ENCODE results near the gene TFF3.

TFF3 gene

GRCh38 chr21:42338729-42339715, 23.8 kb upstream of the TFF3 start:
- Mint-ChIP-seq H3K36me3 (no peaks in the 10 kb centered on the region), H3K27me3 (peaks cover 41% of the 10 kb centered on the region), H3K27ac (peak overlapping the region; percentile 9), H3K9me3 (no peaks in the 10 kb centered on the region), H3K4me3 (no peak overlapping the region), H3K4me1 (peaks cover 11% of the 10 kb centered on the region)
- peak; percentile 35 for ATAC-seq

- Mint-ChIP-seq H3K36me3 (no peaks in the 10 kb centered on the region), H3K27me3 (peaks cover 41% of the 10 kb centered on the region), H3K4me3 (no peak overlapping the region), H3K9me3 (no peaks in the 10 kb centered on the region), H3K4me1 (peaks cover 11% of the 10 kb centered on the region), H3K27ac (peak overlapping the region; percentile 46)
- ATAC-seq, result peak; percentile 88
Measured at GRCh38 chr21:42337830-42338728, 22.9 kb upstream of the TFF3 start.

GRCh38 chr21:42337276-42337675, 22.1 kb upstream of the TFF3 start:
- Mint-ChIP-seq H3K4me1 (peaks cover 11% of the 10 kb centered on the region), H3K27ac (peak overlapping the region; percentile 46), H3K9me3 (no peaks in the 10 kb centered on the region), H3K36me3 (no peaks in the 10 kb centered on the region), H3K27me3 (peaks cover 46% of the 10 kb centered on the region), H3K4me3 (no peak overlapping the region)
- ATAC-seq, result no peak

- Mint-ChIP-seq H3K4me3 (no peak overlapping the region), H3K4me1 (peaks cover 11% of the 10 kb centered on the region), H3K27me3 (peaks cover 57% of the 10 kb centered on the region), H3K36me3 (peaks cover 9% of the 10 kb centered on the region), H3K27ac (no peak overlapping the region), H3K9me3 (peaks cover 7% of the 10 kb centered on the region)
- ATAC-seq, result no peak
Measured at GRCh38 chr21:42336054-42336453, 20.8 kb upstream of the TFF3 start.

GRCh38 chr21:42332557-42333317, 17.5 kb upstream of the TFF3 start:
- H3K27me3 Mint-ChIP-seq, result peaks cover 59% of the 10 kb centered on the region
- H3K36me3 Mint-ChIP-seq, result peaks cover 12% of the 10 kb centered on the region
- ATAC-seq, result no peak

GRCh38 chr21:42331660-42332059, 16.5 kb upstream of the TFF3 start:
- no peak for ATAC-seq
- Mint-ChIP-seq H3K27ac (no peak overlapping the region), H3K36me3 (peaks cover 12% of the 10 kb centered on the region), H3K4me3 (no peak overlapping the region), H3K4me1 (peaks cover 7% of the 10 kb centered on the region), H3K9me3 (peaks cover 12% of the 10 kb centered on the region), H3K27me3 (peaks cover 53% of the 10 kb centered on the region)

More at GRCh38 chr21:42332557-42333317, 17.5 kb upstream of the TFF3 start:
- Mint-ChIP-seq H3K4me3 (no peak overlapping the region), H3K4me1 (peaks cover 13% of the 10 kb centered on the region), H3K27ac (no peak overlapping the region), H3K9me3 (peaks cover 12% of the 10 kb centered on the region)

GRCh38 chr21:42330380-42331371, 15.5 kb upstream of the TFF3 start:
- Mint-ChIP-seq H3K4me3 (no peak overlapping the region), H3K36me3 (peaks cover 12% of the 10 kb centered on the region), H3K27me3 (peaks cover 57% of the 10 kb centered on the region), H3K27ac (peak overlapping the region; percentile 14), H3K4me1 (peaks cover 7% of the 10 kb centered on the region), H3K9me3 (peaks cover 14% of the 10 kb centered on the region)
- peak; percentile 79 for ATAC-seq

- Mint-ChIP-seq H3K4me3 (no peak overlapping the region), H3K9me3 (peaks cover 3% of the 10 kb centered on the region), H3K36me3 (no peaks in the 10 kb centered on the region), H3K27me3 (peaks cover 61% of the 10 kb centered on the region), H3K4me1 (peaks cover 4% of the 10 kb centered on the region), H3K27ac (no peak overlapping the region)
- ATAC-seq, result no peak
Measured at GRCh38 chr21:42324896-42325295, 9.7 kb upstream of the TFF3 start.

GRCh38 chr21:42321845-42322244, 6.6 kb upstream of the TFF3 start:
- Mint-ChIP-seq H3K27me3 (peaks cover 79% of the 10 kb centered on the region), H3K4me1 (peaks cover 13% of the 10 kb centered on the region), H3K27ac (peak overlapping the region; percentile 28)

GRCh38 chr21:42321231-42321630, 6.0 kb upstream of the TFF3 start:
- H3K27me3 Mint-ChIP-seq, result peaks cover 79% of the 10 kb centered on the region
- peak overlapping the region; percentile 28 for H3K27ac Mint-ChIP-seq
- no peaks in the 10 kb centered on the region for H3K36me3 Mint-ChIP-seq
- peaks cover 3% of the 10 kb centered on the region for H3K9me3 Mint-ChIP-seq
- H3K4me1 Mint-ChIP-seq, result peaks cover 13% of the 10 kb centered on the region
- no peak for ATAC-seq
- H3K4me3 Mint-ChIP-seq, result no peak overlapping the region

More at GRCh38 chr21:42321845-42322244, 6.6 kb upstream of the TFF3 start:
- Mint-ChIP-seq H3K36me3 (no peaks in the 10 kb centered on the region), H3K4me3 (no peak overlapping the region), H3K9me3 (peaks cover 3% of the 10 kb centered on the region)
- ATAC-seq, result no peak

GRCh38 chr21:42320791-42321190, 5.6 kb upstream of the TFF3 start:
- no peak for ATAC-seq
- Mint-ChIP-seq H3K9me3 (peaks cover 2% of the 10 kb centered on the region), H3K27me3 (peaks cover 75% of the 10 kb centered on the region), H3K27ac (peak overlapping the region; percentile 28), H3K36me3 (no peaks in the 10 kb centered on the region), H3K4me1 (peaks cover 13% of the 10 kb centered on the region), H3K4me3 (no peak overlapping the region)

- H3K27me3 Mint-ChIP-seq, result peaks cover 67% of the 10 kb centered on the region
- no peak overlapping the region for H3K4me3 Mint-ChIP-seq
- no peaks in the 10 kb centered on the region for H3K9me3 Mint-ChIP-seq
- ATAC-seq, result peak; percentile 25
- peak overlapping the region; percentile 25 for H3K27ac Mint-ChIP-seq
- H3K36me3 Mint-ChIP-seq, result no peaks in the 10 kb centered on the region
- peaks cover 13% of the 10 kb centered on the region for H3K4me1 Mint-ChIP-seq
Measured at GRCh38 chr21:42319851-42320572, 4.8 kb upstream of the TFF3 start.

- H3K27ac Mint-ChIP-seq, result peak overlapping the region; percentile 25
- H3K4me1 Mint-ChIP-seq, result peaks cover 13% of the 10 kb centered on the region
- H3K27me3 Mint-ChIP-seq, result peaks cover 61% of the 10 kb centered on the region
- no peaks in the 10 kb centered on the region for H3K9me3 Mint-ChIP-seq
- H3K36me3 Mint-ChIP-seq, result no peaks in the 10 kb centered on the region
- peak; percentile 80 for ATAC-seq
- no peak overlapping the region for H3K4me3 Mint-ChIP-seq
Measured at GRCh38 chr21:42319376-42319775, 4.2 kb upstream of the TFF3 start.

Measured in stimulated activated memory B cell treated with anti-CD40 and anti-IgM and Interleukin-4, amounts not matched to agents 10 μg/mL and 1 μg/mL and 100 μg/mL, for 72 hours (primary cell).